VCaP (cell line): ENCODE measurements around the gene CCDC148.
"Not testable (repeated sequence)": the region's sequence is repeated elsewhere in the genome, so short reads cannot be mapped to it uniquely, and the experiment has no call there.

Experiments
- H3K27ac ChIP-seq: fragments of 450-650 bp; 2 replicates; pipeline ENCODE4 v1.5.1; 2017
- TF ChIP-seq, protein P1 (sequence below): fragments of 450-650 bp; conservative IDR thresholded peaks from 2 replicates; pipeline ENCODE4 v1.5.1; 2017; ENCODE audit warnings: mild to moderate bottlenecking, moderate library complexity

Gene CCDC148

DNA sequence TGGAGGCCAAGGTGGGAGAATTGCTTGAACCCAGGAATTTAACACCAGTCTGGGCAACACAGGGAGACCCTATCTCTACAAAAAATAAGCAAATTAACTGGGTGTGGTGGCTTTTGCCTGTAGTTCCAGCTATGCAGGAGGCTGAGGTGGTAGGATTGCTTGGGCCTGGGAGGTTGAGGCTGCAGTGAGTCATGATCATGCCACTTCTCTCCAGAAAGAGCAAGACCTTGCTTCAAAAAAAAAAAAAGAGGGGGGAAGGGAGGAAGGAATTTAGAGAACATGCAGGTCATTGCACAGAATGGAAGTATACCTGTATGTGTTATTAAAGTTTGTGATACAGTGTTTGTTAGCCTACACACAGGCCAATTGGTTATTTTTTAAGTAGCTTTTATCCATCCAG is 26.0 kb upstream of the CCDC148 start:
- no peak overlapping the region for H3K27ac ChIP-seq
- TF ChIP-seq, protein P1, sequence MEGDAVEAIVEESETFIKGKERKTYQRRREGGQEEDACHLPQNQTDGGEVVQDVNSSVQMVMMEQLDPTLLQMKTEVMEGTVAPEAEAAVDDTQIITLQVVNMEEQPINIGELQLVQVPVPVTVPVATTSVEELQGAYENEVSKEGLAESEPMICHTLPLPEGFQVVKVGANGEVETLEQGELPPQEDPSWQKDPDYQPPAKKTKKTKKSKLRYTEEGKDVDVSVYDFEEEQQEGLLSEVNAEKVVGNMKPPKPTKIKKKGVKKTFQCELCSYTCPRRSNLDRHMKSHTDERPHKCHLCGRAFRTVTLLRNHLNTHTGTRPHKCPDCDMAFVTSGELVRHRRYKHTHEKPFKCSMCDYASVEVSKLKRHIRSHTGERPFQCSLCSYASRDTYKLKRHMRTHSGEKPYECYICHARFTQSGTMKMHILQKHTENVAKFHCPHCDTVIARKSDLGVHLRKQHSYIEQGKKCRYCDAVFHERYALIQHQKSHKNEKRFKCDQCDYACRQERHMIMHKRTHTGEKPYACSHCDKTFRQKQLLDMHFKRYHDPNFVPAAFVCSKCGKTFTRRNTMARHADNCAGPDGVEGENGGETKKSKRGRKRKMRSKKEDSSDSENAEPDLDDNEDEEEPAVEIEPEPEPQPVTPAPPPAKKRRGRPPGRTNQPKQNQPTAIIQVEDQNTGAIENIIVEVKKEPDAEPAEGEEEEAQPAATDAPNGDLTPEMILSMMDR = no peak

DNA sequence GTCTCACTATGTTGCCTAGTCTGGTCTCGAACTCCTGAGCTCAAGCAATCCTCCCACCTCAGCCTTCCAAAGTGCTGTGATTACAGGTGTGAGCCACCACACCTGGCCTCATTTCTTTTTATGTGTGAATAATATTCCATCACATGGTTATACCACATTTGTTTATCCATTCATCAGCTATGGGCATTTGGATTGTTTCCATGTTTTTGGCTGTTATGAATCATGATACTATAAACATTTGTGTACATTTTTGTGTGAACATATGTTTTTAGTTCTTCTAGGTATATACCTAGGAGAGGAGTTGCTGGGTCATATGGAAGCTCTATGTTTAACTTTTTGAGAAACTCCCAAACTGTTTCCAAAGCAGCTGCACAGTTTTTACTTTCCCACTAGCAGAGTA is 24.6 kb upstream of the CCDC148 start:
- TF ChIP-seq, protein P1 = no peak
- H3K27ac ChIP-seq = no peak overlapping the region

- TF ChIP-seq, protein P1 = no peak
- H3K27ac ChIP-seq = no peak overlapping the region
These were observed 22.3 kb upstream of the CCDC148 start for GRCh38 chr2:158478816-158479215.

GRCh38 chr2:158478237-158478636 is 21.7 kb upstream of the CCDC148 start:
- TF ChIP-seq, protein P1 = no peak
- no peak overlapping the region for H3K27ac ChIP-seq

- TF ChIP-seq, protein P1 = no peak
- H3K27ac ChIP-seq = no peak overlapping the region
These were observed 20.6 kb upstream of the CCDC148 start for GRCh38 chr2:158477202-158477601.

DNA sequence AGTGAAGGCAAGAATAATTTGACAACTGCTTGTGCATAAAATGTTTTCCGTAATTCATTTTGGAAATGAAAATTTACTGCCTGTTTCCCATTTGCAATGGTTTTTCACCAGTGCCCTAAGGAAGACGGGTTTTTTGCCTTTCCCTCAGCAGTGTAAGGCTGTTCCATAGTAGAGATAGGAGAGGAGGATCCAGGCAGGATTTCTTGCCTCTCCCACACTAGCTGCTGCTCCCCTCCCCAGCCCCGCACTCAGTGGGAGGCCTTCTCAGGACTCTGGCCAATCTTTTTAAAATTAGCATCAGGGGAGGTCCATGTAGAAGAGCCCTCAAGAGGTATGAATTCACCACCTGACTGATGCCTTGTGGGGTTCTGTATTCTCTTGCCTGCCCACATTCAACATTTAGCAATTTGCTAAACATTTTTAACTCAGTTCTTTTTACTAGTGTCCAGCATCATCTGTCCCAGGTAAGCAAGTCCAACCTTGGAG is 18.0 kb upstream of the CCDC148 start:
- not testable (repeated sequence) for H3K27ac ChIP-seq

- TF ChIP-seq, protein P1 = no peak; the same call in 1 of the 2 replicates
- no peak overlapping the region for H3K27ac ChIP-seq
These were observed 17.3 kb upstream of the CCDC148 start for GRCh38 chr2:158473719-158474392.

DNA sequence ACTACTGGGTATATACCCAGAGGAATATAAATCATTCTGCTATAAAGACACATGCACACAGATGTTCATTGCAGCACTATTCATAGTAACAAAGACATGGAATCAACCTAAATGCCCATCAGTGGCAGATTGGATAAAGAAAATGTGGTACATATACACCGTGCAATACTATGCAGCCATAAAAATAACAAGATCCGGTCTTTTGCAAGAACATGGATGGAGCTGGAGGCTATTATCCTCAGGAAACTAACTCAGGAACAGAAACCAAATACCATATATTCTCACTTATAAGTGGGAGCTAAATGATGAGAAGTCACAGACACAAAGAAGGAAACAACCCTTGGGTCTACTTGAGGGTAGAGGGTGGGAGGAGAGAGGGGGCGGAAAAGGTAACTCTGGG is 16.7 kb upstream of the CCDC148 start:
- H3K27ac ChIP-seq = not testable (repeated sequence)

- H3K27ac ChIP-seq = not testable (repeated sequence)
These were observed 16.3 kb upstream of the CCDC148 start for GRCh38 chr2:158472829-158473228.
